Endothelial cell of hepatic sinusoid (primary cell): ENCODE results near the gene FAM171A1.
"Not testable (repeated sequence)": the region's sequence is repeated elsewhere in the genome, so short reads cannot be mapped to it uniquely, and the experiment has no call there.

Source experiments
- in situ Hi-C: cut with HindIII; loops from 2 replicates; pipeline ENCODE4 v1.10.0; 2017; ENCODE audit warnings: low sequenced_read_pairs

Gene FAM171A1

GRCh38 chr10:15293862-15294842 is 76.9 kb downstream of the FAM171A1 start:
- in situ Hi-C loops = no loop called here

GRCh38 chr10:15290671-15291070 is 80.4 kb downstream of the FAM171A1 start:
- in situ Hi-C loops = no loop called here

- in situ Hi-C loops = no loop called here
Observed at GRCh38 chr10:15290150-15290549, 80.9 kb downstream of the FAM171A1 start.

- in situ Hi-C loops = no loop called here
Observed at GRCh38 chr10:15280974-15281373, 90.1 kb downstream of the FAM171A1 start.

- in situ Hi-C loops = no loop called here
Observed at GRCh38 chr10:15280462-15280861, 90.6 kb downstream of the FAM171A1 start.

- in situ Hi-C loops = no loop called here
Observed at GRCh38 chr10:15279236-15279635, 91.9 kb downstream of the FAM171A1 start.

- in situ Hi-C loops = no loop called here
Observed at GRCh38 chr10:15278786-15279185, 92.3 kb downstream of the FAM171A1 start.

- in situ Hi-C loops = not testable (repeated sequence)
Observed at GRCh38 chr10:15276039-15276438, 95.0 kb downstream of the FAM171A1 start.

- in situ Hi-C loops = not testable (repeated sequence)
Observed at GRCh38 chr10:15269838-15270237, 101.3 kb downstream of the FAM171A1 start.

- in situ Hi-C loops = no loop called here
Observed at GRCh38 chr10:15267496-15267895, 103.6 kb downstream of the FAM171A1 start.

- in situ Hi-C loops = no loop called here
Observed at GRCh38 chr10:15266117-15266516, 105.0 kb downstream of the FAM171A1 start.

GRCh38 chr10:15265558-15265957 is 105.5 kb downstream of the FAM171A1 start:
- in situ Hi-C loops = no loop called here

GRCh38 chr10:15265056-15265455 is 106.0 kb downstream of the FAM171A1 start:
- in situ Hi-C loops = no loop called here

- in situ Hi-C loops = loop anchor here (5.0 kb wide), 2 partner anchors 46 to 59 kb away; no protein-coding TSS in a partner anchor
Observed at GRCh38 chr10:15263657-15264323, 107.3 kb downstream of the FAM171A1 start.

GRCh38 chr10:15262036-15262713 is 108.9 kb downstream of the FAM171A1 start:
- in situ Hi-C loops = loop anchor here (5.0 kb wide), 2 partner anchors 45 to 60 kb away; no protein-coding TSS in a partner anchor

- in situ Hi-C loops = no loop called here
Observed at GRCh38 chr10:15259136-15259535, 112.0 kb downstream of the FAM171A1 start.

GRCh38 chr10:15258255-15258654 is 112.8 kb downstream of the FAM171A1 start:
- in situ Hi-C loops = no loop called here

- in situ Hi-C loops = no loop called here
Observed at GRCh38 chr10:15255961-15256360, 115.1 kb downstream of the FAM171A1 start.

- in situ Hi-C loops = no loop called here
Observed at GRCh38 chr10:15254808-15255648, 116.1 kb downstream of the FAM171A1 start.
